HG02943 (cell line): Measurements from ENCODE around the gene RFPL3.
"Not testable (repeated sequence)": the region's sequence is repeated elsewhere in the genome, so short reads cannot be mapped to it uniquely, and the experiment has no call there.

Experiments
- ATAC-seq: cut with Tn5 transposase; IDR thresholded peaks from one replicate; pipeline ENCODE4 v1.9.1; 2021; ENCODE audit warnings: mild to moderate bottlenecking, low read depth, moderate library complexity; ENCODE audit not compliant: unreplicated experiment

Gene RFPL3

DNA sequence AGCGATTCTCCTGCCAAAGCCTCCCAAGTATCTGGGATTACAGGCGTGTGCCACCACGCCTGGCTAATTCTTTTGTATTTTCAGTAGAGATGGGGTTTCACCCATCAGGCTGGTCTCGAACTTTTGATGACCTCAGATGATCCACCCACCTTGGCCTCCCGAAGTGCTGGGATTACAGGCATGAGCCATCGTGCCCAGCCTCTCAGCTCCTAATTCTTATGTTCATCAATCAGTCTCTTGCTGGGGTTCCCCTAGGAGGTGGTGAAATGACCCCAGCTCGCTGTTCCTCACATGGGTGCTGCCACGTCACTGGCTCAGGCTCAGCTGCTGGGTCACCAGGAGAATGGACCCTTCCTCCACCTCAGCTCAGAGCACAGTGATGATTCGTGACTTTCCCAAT lies at the start of gene RFPL3:
RFPL3 (plus strand) TSS at position 301 of the 400 bp plus-strand sequence. CDS start 205 bp downstream, outside the sequence.
- ATAC-seq = not testable (repeated sequence)

DNA sequence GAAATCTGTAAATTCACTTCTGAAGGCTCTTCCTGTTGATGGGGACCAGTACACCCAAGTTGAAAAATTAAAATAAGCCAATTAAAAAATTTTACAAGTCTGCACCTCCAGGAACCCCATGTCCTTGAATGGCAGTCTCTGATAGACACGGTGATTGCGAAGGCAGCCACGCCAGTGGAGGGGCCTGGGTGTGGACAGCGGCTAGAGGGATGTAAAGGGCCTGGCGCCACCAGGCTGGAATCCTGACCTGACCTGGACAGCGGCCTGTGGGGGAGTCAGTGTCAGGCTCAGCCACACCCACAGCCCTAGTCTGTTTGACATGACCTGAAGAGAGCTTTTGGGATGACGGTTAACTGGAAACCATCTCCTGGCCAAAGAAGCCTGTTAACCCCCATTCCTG lies 49.5 kb upstream of the RFPL3 start:
- ATAC-seq = no peak

DNA sequence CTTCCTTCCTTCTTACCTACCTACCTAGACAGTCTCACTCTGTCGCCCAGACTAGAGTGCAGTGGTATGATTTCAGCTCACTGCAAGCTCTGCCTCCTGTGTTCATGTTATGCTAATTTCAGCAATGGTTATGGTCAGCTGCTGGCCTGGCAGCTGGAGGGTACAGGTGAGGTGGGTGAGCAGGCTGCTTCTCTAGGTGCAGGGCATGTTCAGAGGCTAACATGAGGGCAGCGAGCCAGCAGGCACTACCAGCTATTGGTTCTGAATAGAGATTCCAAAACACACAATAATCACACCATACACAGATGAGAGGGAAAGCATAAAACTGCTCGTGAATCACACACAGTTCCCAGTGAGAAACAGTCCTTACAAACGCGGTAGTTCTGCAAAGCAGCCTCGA lies 48.7 kb upstream of the RFPL3 start:
- no peak for ATAC-seq

DNA sequence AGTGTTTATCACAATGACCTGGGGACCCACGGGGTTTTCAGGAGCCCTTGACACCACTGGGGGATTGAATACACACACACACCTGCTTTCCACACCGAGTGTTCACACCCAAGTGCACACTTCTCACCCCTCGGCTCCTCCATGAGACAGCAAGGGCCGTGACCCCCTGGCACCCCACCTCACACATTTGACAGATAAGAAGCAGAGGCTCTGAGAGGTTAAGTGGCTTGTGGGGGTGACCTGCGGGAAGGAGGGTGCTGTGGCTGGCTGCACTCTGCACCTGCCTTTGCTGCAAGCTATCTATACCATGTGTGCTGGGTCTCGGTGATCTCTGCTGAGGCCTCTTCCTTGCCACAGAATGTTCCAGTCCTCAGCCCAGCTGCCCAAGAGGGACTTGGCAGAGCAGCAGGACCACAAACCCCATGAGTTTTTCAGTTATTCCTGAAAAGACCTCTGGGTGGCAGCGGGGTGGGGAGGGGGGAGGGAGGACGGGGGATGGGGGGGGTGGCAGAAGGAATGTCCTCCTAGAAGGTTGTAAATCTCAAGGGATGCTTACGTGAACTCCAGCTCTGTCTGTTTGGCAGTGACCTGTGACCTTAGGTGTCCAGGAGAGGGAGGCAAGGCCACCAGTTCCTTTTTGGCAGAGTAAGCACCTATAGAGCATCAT lies 47.9 kb upstream of the RFPL3 start:
- no peak for ATAC-seq

DNA sequence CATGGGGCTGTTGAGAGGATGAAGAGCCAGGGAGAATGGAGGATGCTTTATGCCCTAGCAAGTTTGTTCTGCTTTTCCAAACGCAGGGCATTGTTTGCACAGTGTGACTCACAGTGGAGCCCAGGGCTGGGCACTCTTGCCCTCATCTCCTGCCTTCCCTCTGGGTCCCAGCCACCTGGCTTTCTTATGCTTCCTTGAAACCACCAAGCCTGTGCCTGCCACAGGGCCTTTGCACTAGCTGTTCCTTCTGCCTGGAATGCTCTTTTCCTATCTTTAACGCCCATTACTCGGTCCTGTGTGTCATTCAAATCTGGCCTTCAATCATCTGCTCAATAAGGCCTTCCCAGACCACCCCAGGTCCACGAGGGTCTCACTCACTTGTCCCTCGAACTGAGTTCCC lies 46.9 kb upstream of the RFPL3 start:
- ATAC-seq = no peak

DNA sequence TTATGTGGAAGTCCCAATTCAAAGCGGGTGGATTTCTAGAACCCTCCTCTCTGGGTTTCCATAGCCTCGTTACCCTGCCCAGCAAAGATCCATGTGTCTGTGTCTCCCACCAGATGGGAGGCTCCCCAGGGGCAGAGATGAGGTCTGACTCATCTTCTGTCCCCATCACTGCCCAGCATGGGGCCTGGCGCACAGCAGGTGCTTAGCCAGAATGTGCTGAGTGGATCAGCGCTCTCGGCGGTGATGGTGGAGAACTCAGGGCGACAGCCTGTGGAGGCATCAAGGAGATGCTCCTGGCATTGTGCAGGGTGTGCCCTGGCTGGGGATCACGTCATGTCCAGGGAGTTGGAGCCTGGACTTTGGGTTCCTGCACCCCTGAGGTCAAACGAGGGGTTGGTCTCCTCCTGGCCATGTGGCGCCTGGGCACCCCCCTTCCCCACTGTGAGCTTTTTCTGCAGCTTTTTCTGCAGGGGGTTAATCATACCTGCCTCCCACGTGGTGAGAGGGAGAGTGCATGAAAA lies 46.1 kb upstream of the RFPL3 start:
- no peak for ATAC-seq

DNA sequence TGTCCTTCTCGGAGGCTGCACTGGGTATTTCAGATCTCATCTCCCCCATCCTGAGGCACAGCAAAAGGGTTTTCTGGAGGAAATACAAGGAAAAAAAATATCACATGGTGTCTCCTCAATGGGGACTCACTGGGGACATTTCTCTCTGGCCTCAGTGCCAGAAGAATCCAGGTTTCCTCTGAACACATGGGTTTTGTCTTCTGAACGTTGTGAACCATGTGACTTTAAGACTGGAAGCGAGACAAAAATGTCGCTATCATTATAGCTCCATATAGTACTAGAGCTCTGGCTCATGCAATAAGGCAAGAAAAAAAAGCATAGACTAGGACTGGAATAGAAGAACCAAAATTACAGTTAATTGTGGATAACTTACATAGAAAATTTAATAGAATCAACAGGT lies 44.9 kb upstream of the RFPL3 start:
- ATAC-seq = no peak

DNA sequence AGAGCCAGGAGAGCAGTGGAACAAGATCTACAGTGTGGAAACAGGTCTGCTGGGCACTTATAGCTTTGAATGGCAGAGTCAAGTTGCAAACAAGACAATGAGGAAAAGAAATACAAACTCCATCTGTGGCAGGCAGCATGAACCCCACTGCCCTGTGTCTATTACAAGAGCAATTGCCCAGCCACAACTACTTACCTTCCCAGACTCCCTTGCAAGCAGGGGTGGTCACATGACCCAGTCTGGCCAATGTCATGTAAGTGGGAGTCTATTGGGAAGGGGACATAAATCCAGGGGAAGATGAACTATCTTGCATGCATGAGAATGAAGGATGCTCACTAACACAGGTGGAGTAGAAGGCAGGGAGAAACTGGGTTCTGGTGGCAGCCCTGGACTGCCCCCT lies 44.1 kb upstream of the RFPL3 start:
- no peak for ATAC-seq

DNA sequence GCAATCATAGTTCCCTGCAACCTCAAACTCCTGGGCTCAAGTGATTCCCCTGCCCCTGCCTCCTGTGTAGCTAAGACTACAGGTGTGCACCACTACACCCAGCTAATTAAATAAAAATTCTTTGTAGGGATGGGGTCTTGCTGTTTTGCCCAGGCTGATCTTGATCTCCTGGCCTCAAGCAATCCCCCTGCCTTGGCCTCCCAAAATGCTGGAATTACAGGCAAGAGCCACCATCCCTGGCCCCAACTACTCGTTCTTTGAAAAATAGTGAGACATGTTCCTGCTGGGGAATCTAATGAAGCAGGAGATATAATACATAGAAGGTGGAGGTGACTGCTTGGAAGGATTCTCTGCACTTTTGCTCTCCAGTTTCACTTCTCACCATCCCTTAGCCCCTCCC lies 40.1 kb upstream of the RFPL3 start:
- ATAC-seq = no peak

DNA sequence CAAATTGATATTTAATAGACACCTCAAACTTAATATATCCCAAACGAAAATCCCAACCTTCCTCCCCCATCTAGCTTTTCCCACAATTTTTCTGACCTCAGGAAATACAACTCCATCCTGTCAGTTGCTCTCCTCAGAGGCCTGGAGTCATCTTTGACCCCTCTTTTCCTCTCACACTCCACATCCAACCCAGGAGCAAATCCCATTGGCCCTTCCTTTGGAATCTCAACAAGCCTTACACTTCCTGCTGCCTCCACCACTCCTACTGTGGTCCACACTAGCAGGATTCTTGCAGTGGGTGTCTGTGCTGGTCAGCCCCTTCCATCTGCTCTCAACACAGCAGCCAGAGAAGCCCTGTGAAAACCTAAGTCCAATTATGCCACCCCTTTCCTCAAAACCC lies 39.3 kb upstream of the RFPL3 start:
- no peak for ATAC-seq

DNA sequence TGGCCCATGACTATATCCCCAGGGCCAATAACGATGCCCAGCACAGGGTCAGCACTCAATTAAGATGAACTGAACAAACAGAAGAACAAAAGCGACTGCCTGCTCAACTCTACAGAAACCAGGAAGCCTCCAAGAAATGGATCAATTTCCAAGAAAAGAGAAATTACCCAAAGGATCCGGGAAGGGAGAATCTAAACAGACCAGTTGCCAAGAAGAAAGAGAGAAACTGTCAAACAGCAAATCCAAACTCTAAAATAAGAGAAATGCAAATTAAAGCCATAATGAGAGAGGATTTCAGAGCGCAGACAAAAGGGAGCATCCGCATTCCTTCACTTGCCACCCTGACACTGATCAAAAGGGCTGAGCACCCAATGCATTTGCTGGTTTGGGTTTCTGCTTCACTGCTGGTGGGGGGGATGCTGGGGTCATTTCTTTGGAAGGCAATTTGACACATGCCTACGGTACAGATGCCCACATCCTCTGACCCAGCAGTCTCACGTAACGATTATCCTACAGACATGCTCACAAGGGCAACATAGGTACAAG lies 37.7 kb upstream of the RFPL3 start:
- ATAC-seq = no peak

DNA sequence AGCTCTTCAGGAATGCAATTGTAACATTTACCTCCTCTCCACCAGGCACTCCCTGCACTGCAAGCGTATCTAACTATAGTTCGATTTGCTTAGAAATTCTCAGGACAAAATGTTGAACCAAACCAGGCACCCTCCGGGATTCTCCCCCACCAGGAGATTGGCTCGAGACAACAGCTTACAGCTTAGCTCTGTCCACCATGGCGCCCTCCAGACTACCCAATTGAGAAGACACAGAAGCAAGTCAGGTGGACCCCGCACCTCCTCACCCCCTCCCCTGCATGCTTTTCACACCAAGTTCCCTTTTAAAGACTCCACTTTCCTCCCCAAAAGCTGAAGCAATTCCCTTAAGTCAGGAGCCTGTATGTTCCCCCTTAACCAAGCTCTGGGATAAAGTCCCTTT lies 34.7 kb upstream of the RFPL3 start:
- no peak for ATAC-seq

DNA sequence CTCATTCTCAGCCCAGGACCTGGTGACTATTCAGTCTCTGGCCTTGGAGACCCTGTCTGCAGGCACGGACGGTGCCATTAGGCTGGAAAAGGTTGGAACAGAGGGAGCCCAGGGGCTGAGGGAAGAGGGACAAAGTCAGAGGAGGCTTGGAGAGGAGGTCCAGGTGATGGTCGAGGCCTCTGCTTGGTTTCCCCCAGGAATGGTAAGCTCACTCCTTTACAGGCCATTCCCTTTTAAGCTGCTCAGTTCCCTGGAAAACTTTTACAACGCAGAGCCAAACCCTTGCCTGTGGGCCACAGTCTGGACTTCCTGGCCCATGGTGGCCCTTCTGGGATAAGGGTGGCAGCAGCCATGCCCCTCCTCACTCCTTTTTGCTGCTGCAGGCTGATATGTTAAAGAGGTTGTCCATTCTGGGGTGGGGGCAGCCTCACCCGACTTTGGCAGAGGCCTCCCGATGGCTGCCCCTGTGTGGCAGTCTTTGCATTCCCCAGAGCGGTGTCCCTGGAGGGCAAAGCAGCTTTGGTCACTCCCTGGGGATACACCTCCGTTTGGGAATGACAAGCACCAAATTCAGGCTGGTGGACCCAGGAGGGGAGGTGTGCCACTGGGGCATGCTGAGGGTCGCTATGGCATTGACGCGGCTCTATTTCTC lies 34.0 kb upstream of the RFPL3 start:
- no peak for ATAC-seq

DNA sequence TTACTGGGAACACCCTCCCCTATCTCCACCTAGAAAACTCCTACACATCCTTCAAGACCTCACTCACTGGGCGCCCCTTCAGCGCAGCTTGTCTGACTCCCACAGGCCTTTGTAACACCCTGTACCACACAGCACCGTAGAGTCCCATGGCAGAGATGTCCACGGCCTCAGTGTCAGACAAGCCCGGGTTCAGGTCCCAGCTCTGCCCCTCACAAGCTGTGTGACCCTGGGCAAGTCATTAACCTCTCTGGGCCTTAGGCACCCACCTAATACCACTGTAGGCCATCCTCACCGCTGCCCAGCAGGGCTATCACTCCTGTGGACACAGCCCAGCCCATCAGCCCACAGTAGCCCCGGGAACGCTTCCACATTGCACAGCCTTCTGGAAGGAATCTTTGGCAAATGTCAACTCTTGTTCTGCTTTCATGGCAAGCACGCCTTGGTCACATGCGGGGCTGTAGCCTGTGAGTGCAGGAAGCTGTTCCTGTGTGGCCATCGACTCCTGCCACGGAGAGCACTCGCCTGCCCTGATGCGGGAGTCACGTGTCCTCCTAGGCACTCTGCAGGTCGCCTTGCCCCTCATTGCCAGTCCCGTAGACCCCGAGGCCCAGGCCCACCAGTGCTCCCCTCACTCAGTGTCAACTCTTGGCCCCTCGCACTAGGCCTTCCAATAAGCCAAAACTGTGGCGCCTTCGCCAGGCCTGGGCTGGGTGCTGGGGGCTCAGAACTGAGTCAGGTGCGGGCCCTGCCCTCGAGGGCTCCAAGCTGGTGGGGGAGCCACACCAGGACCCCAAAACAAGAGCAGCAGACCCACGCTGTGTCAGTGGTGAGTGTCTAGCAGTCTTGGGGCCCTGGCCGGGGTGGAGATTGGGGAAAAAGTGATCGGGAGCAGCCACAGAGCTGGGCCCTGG lies 32.9 kb upstream of the RFPL3 start:
- no peak for ATAC-seq

DNA sequence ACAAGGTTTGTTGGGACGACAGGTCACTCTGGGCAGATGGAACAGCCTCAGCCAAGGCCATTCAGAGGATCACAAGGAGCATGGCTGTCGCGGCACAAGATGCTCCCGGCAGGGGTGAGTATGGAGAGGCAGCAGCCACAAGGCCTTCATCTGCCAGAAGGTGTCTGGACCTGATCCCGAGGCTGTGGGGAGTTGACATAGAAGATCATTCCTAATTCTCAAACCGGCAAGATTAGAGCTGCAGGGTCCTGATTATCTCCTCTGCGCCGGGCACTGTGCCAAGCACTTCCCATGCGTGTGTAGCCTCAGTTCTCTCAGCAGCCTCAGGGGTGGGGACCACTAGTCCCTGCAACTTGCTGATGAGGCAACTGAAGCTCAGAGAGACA lies 32.3 kb upstream of the RFPL3 start:
- no peak for ATAC-seq

DNA sequence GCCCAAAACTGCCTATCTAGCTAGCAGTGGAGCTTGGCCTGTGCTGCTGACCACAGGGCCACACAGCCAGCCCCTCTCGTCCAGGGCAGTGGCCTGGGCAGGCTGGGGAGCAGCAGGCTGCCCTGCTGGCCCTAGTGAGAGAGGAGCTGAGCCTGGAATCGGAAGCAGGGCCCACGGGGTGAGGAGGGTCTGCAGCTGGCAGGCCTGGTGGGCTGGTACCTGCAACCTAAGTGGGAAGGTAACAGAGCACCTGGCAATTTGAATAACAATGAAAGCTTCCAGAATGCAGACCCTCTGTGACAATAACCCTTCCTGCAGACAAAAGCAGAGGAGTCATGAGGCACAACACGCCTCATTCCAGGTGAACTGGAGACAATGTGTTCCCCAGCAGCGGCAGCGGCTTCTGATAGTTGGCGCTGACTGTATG lies 31.8 kb upstream of the RFPL3 start:
- ATAC-seq = no peak

DNA sequence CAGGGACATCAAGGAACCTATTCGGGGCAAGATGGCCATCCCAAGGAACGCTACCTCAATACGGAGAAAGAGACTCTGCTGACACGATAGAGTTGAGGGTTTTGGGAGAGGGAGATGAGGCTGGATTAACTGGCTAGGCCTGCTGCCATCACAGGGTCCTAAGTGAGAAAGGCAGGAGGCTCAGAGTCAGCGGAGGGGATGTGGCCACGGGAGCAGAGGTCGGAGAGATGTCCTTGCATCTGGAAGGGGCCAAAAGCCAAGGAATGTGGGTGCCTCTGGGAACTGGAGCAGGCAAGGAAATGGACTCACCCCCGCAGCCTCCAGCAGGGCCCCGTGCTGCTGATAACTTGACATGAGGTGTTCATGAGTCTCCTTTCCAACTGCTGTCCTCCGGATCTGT lies 31.0 kb upstream of the RFPL3 start:
- ATAC-seq = no peak

DNA sequence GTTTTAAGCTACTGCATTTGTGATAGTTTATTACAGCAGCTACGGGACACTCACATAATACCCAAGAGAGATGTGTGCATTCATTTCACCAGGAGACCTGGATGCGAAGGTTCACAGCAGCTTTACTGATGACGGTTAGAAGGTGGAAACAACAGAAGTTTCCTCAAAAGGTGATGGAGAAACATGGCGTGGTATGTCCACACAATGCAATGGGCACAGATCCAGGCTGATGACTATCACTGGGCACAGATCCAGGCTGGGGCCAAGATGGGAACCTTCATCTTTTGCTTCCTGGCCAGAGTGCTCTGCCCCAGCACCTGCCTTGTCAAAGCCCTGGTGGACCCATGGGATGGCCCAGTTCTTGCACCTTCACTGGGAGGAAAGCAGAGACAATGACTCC lies 30.6 kb upstream of the RFPL3 start:
- no peak for ATAC-seq

DNA sequence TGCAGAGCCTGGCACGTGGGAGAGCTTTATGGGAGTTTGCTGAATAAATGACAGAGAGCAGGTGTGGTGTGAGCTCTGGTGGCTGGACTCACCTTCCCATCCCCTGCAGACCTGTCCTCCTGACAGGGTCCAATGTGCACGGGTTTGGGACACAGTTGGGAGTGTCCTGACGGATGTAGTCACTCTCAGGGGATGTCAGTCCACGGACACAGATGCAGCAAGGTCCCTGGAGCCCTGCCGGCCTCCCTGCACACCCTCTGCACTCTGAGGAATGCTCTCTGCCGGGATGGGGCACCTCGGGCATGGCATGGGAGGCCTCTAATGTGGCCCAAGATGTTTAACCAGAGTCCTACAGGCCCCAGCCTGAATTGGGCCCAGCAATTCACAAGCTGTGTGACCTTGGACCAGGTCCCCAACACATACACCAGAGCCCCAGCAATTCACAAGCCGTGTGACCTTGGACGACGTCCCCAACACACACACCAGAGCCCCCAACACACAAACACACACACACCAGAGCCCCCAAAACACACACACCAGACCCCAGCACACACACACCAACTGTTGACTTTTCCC lies 30.0 kb upstream of the RFPL3 start:
- ATAC-seq = no peak

DNA sequence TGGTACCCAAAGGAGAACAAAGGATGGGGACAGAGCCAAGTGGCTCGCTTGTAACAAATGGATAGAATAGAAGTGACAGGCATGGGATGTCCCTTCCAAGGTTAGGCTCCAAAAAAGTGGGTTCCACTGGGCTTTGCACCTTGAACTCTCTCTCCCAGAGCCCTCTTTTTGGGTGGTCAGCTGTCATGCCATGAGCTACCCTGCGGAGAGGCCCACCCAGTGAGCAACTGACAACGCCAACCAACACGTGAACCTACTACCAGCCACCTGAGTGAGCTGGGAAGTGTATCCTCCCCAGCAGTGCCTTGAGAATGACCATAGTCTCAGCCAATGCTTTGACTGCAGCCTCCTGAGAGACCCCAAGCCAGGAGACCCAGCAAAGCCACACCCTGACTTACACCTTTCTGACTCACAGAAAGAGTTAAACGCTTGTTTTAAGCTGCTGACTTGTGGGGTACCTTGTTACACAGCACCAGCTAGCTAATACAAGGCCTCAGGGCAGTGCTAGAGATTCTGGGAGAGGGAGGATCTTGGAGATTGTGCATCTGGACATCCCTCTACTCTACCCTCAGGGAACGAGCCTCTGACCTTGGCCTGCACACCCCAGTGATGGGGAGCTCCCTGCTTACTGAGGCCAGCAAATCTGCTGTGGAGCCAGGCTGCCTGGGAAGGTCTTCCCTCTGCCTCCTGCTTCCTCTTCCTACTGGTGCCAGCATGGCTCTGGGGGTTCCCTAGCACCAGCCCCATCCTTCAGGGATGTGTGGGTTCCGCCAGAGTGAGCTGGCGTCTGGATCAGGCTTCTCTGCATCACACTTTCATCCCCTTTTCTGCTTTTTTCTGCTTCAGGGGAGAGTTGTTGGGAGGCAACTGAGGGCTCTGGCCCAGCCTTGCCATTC lies 29.1 kb upstream of the RFPL3 start:
- no peak for ATAC-seq
